Measurements from ENCODE around the gene RFX8.
A peak's percentile ranks its signal among the peaks of the same experiment; 100 is the strongest.
"Not testable (repeated sequence)": the region's sequence is repeated elsewhere in the genome, so short reads cannot be mapped to it uniquely, and the experiment has no call there.

Gene RFX8

DNA sequence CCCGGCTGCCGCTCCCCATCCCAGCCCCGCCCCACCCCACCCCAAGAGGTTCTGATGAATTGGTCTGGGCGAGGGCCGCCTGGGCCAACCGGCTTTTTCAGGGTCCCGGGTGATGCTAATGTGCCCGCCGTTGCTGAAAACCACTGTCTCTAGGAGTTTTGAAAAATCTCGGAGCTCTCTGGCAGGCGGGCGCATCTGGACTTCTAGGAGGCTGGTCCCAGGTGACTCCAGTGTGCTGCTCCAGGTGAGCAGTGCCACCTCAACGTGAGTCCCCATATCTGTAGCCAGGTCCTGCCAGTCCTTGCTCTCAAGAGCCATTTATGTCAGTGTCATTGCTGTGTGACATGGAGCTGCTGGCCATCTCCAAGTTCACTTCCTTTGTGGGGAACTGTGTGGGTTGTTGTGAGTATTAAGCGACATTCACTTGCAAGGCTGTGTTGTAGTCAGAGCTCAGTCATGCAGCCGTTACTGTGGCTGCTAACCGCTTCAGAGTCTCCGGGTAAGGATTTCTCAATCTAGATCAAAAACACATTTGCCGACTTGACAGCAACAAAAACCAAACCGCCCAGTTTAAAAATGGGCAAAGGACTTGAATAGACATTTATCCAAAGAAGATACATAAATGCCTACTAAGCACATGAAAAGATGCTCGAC lies at the start of gene RFX8:
RFX8 (minus strand) TSS at position 382 of the 654 bp plus-strand sequence. CDS start 8,264 bp downstream, outside the sequence.
- DNase-seq (ENCODE audit: low read depth in 2 of 3, low spot score in 2 of 3) = peak; percentile 15 to 33 (median 22)

DNA sequence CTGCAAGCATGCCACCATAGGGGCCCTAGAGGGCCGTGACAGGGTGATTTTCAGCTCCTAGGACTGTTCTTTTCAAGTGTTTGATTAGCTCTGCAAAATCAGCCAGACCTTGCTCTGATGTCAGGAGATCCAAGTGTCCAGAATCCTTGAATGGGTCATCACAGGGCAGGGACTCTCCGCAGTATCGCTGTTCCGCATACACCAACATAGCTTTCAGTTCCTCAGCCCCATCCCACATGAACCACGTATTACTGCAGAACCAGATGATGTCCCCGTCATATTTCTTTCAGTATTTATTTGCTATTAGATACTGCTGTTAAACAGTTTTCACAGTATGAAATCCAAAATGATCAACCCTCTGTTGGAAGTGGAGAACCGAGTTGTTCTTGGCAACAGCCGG lies 46.6 kb upstream of the RFX8 start:
- no peak for DNase-seq (ENCODE audit: low read depth in 2 of 3, low spot score in 2 of 3)

DNA sequence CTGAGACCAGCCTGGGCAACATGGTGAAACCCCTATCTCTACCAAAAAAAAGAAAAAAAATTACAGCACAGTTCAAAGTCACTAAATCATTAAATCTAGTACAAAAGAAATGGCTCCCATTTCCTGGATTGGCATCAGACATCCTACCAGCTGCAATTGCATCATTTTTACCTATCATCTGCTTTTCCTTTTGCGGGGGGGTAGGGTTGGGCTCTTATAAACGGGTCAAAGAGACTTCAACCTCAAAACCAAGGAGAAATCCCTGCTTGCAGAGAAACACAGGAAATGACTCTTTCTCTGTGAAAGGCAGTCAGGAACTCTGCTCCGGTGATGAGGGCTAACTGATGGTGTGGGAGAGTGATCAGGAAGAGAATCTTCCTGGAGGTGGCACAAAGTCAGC lies 45.3 kb upstream of the RFX8 start:
- no peak for DNase-seq (ENCODE audit: low read depth in 2 of 3, low spot score in 2 of 3)

DNA sequence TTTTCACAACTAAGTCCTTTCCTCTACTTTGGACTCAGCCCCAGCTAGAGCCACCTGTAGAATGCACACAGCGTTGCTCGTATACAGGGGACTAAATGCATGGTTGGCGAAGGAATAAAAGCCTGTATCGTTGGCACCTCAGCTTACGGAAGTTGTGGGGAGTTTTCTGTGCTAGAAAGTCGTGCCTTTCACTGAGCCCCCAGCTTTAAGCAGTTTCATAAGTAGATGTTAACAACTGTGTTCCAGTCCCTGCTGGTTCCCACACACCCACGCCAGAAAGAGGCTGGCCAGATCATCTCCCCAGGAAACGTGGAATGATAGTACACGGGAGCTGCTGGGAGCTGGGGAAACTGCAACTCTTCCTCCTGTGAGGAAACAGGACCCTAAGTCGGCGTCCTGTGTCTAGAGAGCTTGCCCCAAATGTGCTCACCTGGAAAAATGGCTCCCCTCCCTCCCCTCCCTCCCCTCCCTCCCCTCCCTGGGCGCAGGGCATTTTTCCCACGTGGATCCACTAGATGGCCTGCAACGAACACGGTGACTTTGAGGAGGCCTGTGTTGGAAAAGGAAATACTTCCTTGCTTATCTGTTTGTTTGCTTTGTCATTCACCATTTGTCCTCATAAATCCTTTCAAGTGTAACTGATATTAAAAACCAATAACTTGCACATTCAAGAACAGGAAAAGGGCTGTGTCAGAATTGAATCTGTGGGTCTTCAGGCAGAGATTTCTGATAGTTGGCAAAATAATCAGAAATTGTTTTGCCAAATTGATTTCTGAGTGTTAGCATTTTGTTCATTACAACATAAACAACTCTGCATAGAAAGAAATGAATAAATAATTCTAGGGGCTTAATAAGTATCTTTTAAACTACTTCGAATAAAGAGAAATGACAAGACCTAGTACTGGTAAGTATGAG lies 43.9 kb upstream of the RFX8 start:
- no peak for DNase-seq (ENCODE audit: low read depth in 2 of 3, low spot score in 2 of 3)

DNA sequence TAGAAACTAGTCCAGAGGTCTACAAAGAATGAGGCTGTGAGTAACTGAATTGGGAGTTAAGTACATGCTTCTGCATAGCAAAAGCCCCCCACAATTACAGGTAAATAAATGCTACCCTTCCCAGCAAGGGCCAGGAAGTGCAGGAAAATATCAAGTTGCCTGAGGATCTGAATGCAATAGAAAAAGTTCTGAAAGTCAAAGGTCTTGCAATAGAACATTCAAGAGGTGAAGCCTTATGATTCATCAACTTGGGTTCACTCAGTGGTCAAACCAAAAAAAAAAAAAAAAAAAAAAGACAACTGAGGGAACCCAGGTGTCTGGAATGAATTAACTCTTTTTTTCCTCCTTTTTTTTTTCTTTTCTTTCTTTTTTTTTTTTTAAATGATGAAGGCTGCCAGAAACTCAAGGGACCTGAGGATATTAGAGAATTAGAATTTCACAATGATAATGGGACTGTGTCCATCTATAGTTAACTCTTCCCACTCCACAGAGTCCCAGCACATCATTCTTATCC lies 42.9 kb upstream of the RFX8 start:
- no peak for DNase-seq (ENCODE audit: low read depth in 2 of 3, low spot score in 2 of 3)

DNA sequence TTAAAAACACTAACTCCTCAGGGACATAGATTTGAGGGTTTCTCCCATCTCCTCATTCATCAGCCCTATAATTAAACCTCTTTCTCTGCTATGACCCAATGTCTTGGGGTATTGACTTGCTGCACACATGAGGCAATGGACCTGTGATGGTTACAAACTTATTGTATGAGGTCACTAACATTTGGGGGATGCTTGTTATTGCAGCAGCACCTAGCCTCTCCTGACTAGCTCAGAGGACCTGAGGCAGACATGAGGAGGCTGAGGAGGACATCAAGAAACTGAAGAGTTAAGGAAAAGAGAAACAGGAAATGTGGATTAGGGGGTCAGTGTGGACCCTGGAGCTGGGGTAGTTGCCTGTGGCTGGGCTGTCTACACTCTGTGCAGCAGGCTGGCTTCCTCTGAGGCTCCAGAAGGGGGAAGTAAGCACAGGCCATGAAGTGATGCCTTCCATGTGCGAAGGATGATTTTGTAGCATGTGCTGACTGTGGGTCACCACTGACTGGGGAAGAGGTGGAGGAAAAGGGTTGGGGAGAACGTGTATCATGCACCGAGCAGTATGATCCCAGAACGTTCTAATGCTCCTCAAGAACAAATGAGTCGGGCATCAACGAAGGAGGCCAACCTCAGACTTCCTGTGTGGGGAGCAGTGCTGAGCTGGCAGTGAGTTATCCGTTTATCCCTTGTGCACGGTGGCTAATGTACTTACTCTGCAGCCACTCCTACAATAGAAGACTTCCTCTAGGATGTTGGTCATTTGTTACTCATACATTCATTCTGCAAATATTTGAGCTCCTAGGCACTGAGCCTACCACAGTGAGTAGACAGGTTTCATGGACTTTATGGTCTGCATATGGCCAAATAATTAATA lies 42.1 kb upstream of the RFX8 start:
- no peak for DNase-seq (ENCODE audit: low read depth in 2 of 3, low spot score in 2 of 3)

DNA sequence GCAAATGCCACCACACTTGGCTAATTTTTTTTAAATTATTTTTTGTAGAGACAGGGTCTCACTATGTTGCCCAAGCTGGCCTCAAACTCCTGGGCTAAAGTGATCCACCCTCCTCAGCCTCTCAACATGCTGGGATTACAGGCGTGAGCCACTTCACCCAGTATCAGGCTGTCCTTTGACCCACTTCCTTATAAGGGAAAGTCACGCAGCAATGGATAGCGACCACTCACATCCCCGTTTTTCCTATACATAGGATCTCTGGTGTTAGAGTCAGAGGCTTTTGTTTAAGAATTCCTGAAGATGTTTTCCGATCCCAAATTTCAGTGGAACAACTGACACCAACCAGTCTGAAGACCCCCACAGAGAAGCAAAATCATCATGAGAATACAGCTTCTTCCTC lies 41.4 kb upstream of the RFX8 start:
- no peak for DNase-seq (ENCODE audit: low read depth in 2 of 3, low spot score in 2 of 3)

DNA sequence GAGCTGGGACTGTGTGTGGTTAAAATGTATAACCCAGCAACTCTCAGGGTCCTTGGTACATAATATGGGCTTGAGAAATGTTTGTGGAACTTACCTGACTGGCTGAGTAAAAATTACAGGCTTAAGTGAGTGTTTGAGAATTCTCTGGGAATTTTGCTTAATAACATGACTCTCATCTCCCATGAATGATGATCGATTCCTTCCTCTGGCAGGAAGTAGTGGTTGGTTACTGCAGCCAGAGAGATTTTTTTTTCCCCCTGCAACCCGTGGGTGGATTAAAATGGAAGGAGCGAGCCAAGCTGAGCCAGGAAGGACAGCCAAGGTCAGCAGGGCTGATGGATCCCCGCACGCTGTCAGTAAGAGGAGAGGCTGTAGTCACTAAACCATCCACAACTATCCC lies 40.6 kb upstream of the RFX8 start:
- DNase-seq (ENCODE audit: low read depth in 2 of 3, low spot score in 2 of 3) = no peak

DNA sequence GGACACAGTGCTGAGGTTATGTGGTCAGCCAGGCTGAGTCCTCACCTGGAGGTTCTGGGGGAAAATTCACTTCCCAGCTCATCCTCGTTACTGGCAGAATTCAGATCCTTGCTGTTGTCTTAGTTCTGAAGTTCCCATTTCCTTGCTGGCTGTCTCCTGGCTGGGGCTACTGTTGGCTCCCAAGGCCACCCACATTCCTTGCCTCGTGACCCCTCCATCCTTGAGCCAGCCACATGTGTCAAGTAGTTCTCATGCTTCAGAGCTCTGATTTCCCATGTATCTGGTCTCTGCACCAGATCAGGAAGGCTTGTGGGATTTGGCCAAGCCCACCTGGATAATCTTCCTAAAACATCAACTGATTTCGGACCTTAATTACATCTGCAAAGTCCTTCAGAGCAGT lies 38.1 kb upstream of the RFX8 start:
- DNase-seq (ENCODE audit: low read depth in 2 of 3, low spot score in 2 of 3) = no peak

DNA sequence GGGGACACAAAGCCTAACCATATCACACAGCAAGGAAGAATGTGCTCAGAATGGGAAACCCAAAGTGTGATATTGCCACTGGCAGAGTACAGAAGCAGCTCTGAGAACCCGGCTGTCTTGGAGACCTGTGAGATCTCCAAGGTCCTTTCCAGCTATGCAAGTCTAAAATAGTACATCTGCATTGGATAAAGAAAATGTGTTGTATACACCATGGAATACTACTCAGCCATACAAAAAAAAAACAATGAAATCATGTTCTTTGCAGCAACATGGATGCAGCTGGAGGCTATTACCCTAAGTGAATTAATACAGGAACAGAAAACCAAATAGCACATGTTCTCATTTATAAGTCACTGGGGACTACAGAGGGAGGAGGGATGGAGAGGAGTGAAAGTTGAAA lies 36.5 kb upstream of the RFX8 start:
- DNase-seq (ENCODE audit: low read depth in 2 of 3, low spot score in 2 of 3) = no peak

DNA sequence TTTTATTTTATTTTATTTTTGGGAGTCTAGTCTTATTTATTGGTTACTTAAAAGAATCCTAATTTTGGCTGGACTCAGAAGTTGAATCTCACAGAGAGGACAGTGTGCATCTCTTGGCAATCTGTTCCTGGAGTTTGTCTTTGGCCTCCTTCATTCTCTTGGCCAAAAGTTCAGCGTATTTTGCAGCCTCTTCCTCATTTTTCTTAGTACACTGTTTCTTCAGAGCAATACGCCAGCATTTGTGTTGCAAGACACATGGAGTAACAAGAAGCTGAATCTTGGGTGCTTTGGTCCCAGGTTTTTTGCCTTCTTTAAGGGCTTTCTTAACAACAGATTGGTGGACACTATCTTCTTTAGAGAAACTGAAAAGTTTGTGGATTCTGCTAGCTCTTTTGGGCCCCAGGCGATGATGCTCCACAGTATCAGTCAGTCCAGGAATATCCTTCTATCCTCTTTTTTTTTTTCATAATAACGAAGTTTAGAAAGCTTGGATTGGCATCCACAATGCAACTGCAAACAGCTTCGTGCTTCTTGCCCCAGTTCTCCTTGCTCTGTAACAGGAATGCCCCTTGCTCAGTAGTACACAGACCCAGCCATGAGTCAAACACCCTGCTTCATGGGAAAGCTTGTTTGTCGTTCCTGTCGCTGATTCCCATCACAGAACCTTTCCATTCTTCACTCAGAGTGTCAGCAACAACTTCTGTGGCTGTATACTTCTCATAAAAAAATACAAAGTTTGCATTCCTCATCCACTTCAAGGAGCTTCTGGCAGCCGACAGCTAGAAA lies 34.8 kb upstream of the RFX8 start:
- DNase-seq (ENCODE audit: low read depth in 2 of 3, low spot score in 2 of 3) = no peak

DNA sequence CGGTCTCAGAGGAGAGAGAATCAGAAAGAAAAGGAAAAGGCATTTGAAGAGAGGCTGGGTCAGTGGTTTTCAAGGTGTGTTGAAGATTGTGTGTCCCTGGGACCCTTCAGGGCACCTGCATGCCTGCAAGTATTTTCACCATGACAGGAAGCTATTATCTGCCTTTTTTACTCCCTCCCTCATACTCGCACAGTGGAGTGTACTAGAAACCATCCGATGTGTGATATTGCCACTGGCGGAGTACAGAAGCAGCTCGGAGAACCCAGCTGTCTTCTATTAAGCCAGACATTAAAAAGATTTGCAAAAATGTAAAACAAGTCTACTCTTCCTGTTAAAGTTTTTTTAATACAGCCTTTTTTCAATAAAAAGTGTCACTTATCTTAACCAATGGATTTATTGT lies 33.7 kb upstream of the RFX8 start:
- no peak for DNase-seq (ENCODE audit: low read depth in 2 of 3, low spot score in 2 of 3)

DNA sequence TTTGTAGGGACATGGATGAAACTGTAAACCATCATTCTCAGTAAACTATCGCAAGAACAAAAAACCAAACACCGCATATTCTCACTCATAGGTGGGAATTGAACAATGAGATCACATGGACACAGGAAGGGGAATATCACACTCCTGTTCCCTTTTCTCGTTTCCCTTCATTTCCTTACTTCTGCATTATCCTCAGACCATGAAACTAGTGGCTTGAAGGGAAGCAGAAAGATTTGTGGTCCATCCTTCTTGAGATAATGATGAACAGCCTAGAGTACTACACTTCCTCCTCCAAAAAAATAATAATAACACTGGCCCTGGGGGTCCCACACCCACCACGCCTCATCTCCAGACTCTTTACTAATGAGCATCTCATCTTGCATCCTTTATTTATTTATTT lies 30.4 kb upstream of the RFX8 start:
- DNase-seq (ENCODE audit: low read depth in 2 of 3, low spot score in 2 of 3) = not testable (repeated sequence)

DNA sequence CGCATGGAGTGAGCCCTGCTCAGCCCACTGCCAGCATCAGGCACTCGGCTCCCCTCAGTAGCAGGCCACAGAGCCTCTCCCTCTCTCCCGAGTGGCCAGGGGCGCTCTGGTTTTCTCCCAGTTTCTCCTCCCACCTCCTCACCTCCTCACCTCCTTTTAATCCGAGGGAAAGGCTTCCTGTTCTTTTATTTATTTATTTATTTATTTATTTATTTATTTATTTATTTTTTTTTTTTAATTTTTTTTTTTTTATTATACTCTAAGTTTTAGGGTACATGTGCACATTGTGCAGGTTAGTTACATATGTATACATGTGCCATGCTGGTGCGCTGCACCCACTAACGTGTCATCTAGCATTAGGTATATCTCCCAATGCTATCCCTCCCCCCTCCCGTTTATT lies 29.8 kb upstream of the RFX8 start:
- not testable (repeated sequence) for DNase-seq (ENCODE audit: low read depth in 2 of 3, low spot score in 2 of 3)

DNA sequence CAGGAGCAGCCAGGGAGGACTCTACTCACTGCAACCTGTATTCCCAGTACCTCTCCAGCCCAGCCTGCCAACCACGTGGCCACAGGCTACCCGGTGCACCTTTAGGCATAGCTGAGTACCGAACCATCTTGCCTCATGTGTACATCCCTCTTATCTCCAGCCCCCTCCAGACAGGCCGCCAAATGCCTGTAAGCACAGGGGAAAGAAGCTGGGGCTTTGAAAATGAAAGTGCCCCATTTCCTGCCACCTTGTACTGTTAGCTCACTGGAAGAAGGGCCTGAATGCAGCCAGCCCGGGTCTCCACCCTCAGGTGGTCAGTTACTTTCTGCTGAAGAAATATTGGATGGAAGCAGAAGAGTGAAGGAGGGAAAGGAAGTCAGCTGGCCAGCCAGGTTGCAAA lies 27.2 kb upstream of the RFX8 start:
- DNase-seq (ENCODE audit: low read depth in 2 of 3, low spot score in 2 of 3) = no peak

DNA sequence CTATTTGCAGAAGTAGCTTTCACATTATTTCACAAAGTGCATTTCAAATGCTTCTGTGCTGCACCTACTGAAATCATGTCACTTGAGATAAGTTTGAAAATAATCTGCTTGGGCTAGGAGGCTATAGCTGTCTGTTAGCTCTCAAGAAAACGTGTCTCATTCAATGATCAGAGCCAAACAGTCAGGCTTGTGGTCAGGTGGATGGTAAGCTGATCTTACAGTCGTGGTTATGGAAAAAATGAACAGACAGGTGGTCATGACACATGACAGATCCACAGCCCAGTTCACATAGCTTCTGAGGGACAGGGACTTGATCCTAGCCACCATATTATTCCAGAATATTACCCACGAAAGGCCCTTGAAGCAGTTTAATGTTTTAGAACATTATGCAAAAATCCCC lies 26.5 kb upstream of the RFX8 start:
- DNase-seq (ENCODE audit: low read depth in 2 of 3, low spot score in 2 of 3) = no peak

DNA sequence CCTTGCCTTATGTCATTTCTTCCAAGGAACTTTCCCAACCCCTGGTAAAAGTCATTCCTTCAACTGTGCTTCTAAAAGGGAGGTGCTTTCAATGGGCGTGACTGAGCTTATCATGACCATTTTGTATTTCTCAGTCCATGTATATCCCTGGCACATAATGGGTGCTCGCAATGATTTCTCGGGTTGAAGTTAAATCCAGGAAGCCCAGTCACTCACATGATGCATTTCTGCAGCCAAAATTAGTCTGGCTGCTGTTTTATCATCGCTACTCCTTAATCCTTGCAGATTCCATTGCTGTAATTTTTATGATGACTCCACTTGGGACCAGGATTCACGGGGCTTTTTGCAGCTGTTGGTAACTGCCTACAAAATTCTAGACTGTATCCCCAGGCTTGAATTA lies 25.9 kb upstream of the RFX8 start:
- DNase-seq (ENCODE audit: low read depth in 2 of 3, low spot score in 2 of 3) = no peak

DNA sequence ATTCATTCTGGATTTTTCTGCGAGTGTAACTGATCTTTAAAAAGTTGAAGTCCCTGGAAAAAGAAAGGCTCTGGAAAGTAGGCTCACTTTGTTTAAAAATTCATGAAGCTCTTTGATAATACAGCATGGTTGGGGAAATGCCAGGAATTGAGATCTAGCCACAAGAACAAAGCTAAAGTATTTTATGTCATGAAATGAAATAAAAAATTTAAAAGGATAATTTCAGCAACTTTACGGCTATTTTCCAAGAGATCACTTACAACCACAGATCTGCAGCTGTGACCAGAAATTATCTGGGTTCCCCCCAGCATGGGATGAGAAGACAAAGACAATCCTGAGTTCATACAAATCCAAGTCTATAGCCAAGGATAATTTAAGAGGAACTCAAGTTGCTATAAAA lies 25.3 kb upstream of the RFX8 start:
- no peak for DNase-seq (ENCODE audit: low read depth in 2 of 3, low spot score in 2 of 3)

DNA sequence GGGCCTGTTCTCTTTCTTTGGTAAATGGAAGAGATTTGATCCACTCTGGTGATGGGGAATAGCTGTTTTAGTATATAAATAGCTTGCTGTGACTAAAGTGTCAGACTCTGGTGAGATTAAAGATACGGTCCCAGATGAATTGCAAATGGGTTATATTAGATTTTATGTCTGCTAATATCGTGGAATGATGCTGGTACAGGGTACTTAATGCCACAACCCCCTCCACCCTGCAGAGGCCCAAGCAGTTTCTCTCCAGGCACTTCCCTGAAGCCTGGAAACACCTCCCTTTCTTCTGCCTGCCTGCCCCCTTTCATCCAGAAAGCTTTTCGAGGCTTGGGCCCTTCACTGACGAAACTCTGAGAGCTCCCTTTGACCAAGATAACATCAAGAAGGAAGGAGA lies 21.4 kb upstream of the RFX8 start:
- DNase-seq (ENCODE audit: low read depth in 2 of 3, low spot score in 2 of 3) = no peak

DNA sequence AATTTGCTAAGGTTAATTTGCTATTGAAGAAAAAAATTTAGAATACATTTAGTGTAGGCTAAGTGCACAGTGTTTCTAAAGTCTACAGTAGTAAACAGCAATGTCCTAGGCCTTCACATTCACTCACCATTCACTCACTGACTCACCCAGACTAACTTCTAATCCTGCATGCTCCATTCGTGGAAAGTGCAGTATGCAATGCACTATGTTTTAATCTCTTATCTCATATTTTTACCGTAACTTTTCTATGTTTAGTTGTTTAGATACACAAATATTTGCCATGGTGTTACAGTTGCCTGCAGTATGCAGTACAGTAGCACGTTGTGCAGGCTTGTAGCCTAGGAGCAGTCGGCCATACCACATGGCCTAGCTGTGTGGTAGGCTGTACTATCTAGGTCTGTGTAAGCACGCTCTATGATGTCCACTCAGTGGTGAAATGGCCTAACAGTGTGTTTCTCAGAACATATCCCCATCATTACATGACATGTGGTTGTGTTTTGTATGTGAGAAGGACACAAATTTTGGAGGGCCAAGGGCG lies 18.1 kb upstream of the RFX8 start:
- DNase-seq (ENCODE audit: low read depth in 2 of 3, low spot score in 2 of 3) = no peak
